ENCODE results near the gene SLC25A20.

DNA sequence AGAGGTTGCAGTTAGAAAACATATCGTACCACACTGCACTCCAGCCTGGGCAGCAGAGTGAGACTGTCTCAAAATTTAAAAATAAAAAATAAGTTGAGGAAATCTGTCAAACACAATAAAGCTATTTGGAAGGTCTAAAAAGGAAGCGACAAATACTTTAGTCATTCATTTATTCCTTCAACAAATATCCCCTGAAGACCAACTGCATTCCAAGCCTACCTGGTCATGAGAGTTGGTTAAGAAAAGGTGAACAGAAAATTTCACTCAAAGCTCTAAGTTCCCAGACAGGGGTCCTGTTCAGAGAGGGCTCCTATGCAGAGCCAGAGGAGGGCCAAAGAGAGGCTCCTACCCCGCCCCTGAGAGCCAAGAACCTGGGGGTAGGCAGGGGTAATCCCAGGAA is 35.6 kb downstream of the SLC25A20 start:
- TF ChIP-seq, protein P1, sequence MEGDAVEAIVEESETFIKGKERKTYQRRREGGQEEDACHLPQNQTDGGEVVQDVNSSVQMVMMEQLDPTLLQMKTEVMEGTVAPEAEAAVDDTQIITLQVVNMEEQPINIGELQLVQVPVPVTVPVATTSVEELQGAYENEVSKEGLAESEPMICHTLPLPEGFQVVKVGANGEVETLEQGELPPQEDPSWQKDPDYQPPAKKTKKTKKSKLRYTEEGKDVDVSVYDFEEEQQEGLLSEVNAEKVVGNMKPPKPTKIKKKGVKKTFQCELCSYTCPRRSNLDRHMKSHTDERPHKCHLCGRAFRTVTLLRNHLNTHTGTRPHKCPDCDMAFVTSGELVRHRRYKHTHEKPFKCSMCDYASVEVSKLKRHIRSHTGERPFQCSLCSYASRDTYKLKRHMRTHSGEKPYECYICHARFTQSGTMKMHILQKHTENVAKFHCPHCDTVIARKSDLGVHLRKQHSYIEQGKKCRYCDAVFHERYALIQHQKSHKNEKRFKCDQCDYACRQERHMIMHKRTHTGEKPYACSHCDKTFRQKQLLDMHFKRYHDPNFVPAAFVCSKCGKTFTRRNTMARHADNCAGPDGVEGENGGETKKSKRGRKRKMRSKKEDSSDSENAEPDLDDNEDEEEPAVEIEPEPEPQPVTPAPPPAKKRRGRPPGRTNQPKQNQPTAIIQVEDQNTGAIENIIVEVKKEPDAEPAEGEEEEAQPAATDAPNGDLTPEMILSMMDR (IDR thresholded peaks at IDR 0.05), result no peak
- TF ChIP-seq POLR2A (IDR thresholded peaks at IDR 0.05), result no peak

All from uterus (tissue), 2 donors.